Thymus (tissue), 11 donors: ENCODE data around the gene XBP1. TPM values are rescaled to one million over a fixed set of nuclear protein-coding genes. Genes with fewer than 3 reads are reported as not detected.

Experiments
- DNase-seq, 9 donors: peaks; one replicate each; pipeline ENCODE4 v3.0.0-alpha.2; 2013; ENCODE audit warnings: low spot score in 9 of 9, low read depth in 6 of 9, missing footprints in 1 of 9
- H3K27ac ChIP-seq, 2 donors: one replicate each; pipeline ENCODE4 v1.5.1; 2013; ENCODE audit warnings: control low read depth in 1 of 2, low read depth in 1 of 2, low read length in 1 of 2, mild to moderate bottlenecking in 1 of 2, moderate library complexity in 1 of 2
- H3K27me3 ChIP-seq, 2 donors: one replicate each; pipeline ENCODE4 v1.5.1; 2013; ENCODE audit warnings: low read length in 1 of 2; ENCODE audit not compliant: control insufficient read depth in 2 of 2, insufficient read depth in 1 of 2
- H3K36me3 ChIP-seq, 2 donors: one replicate each; pipeline ENCODE4 v1.5.1; 2013; ENCODE audit warnings: low read length in 1 of 2, mild to moderate bottlenecking in 1 of 2, moderate library complexity in 1 of 2; ENCODE audit not compliant: control insufficient read depth in 2 of 2, insufficient read depth in 2 of 2
- H3K4me1 ChIP-seq, 2 donors: one replicate each; pipeline ENCODE4 v1.5.1; 2013; ENCODE audit warnings: low read length in 2 of 2; ENCODE audit not compliant: control insufficient read depth in 2 of 2, insufficient read depth in 2 of 2
- H3K4me3 ChIP-seq, 2 donors: one replicate each; pipeline ENCODE4 v1.5.1; 2013; ENCODE audit warnings: low read length in 2 of 2, control low read depth in 1 of 2, mild to moderate bottlenecking in 1 of 2
- H3K9me3 ChIP-seq, 2 donors: one replicate each; pipeline ENCODE4 v1.5.1; 2013; ENCODE audit warnings: low read length in 1 of 2, mild to moderate bottlenecking in 1 of 2; ENCODE audit not compliant: control insufficient read depth in 2 of 2, insufficient read depth in 1 of 2
- WGBS: extraction: QIAGEN DNeasy Blood & Tissue Kit; methylation state at CpG from one replicate; pipeline ENCODE4 v1.1.7; 2013; 5-methylcytosine and 5-hydroxymethylcytosine counted together
- polyA plus RNA-seq: library from polyadenylated mRNA; stranded (reverse); fragments of 200-250 nt; gene quantifications from one replicate; pipeline ENCODE4 v1.2.3, GENCODE V29; 2013
- total RNA-seq: library from RNA; stranded (reverse); fragments of 120-200 nt; gene quantifications from one replicate; pipeline ENCODE4 v1.2.4, GENCODE V29; 2013
- donor health status: healthy.

The XBP1 gene
- total and polyA plus RNA-seq, 2 donors: 113 to 136 TPM

DNA sequence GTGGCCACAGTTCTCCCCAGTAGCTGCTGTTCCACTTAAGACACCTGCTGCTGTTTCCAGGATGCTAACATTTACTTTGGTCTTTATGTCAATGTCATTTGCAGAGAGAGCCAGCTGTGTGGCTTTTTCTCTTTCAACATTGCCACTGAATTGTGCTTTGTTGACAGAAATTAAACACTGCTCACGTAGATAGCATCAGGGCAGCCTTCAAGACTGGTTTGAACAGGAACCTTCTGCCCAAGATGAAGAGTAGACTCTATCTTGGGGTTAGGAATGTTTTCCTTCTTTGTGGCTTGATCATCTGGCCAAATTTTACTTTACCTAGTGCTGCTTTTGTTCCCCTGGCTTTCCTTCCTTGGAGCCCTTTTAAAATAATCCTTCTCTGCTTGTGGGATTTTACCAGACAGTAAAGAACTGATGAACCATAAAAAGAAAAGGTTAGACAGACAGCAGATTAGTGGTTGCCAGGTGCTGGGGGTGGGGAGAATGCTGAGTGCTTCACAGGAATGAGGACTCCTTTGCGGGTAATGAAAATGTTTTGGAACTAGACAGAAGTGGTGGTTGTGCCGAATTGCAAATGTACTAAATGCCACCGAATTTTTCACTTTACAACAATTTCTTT, 22.7 kb upstream of the XBP1 start:
- Histone ChIP-seq H3K4me3 (peak overlapping the region; percentile 4 to 9), H3K9me3 (peaks cover 1 to 4% of the 10 kb centered on the region in 2 donors), H3K27ac (peak overlapping the region; percentile 92 to 99), H3K27me3 (no peaks in the 10 kb centered on the region), H3K4me1 (peaks cover 58 to 75% of the 10 kb centered on the region in 2 donors), H3K36me3 (no peaks in the 10 kb centered on the region)
- DNase-seq: peak in 8 of 9 donors; percentile 74 to 98 (median 90)
- 1% methylated on average over 4 of the region's 4 CpGs for WGBS

DNA sequence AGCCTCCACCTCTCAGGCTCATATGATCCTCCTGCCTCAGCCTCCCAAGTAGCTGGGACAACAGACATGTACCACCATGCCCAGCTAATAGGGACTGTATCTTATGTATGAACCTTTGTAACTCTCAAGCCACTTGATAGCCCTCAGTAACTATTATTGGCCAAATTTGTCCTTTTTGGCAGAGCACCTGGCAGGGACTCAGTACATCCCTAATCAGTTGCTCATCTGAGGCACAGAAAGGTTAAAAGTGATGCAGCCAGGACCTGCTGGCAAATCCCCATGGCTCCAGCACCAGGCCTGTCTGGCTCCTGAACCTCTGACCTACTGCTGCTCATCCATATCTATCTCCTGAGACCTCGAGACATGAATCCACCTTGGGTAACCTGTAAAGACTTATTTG, 21.1 kb upstream of the XBP1 start:
- WGBS: 96% methylated on average over 1 of the region's 1 CpG
- H3K4me1 ChIP-seq: peaks cover 66 to 87% of the 10 kb centered on the region in 2 donors

DNA sequence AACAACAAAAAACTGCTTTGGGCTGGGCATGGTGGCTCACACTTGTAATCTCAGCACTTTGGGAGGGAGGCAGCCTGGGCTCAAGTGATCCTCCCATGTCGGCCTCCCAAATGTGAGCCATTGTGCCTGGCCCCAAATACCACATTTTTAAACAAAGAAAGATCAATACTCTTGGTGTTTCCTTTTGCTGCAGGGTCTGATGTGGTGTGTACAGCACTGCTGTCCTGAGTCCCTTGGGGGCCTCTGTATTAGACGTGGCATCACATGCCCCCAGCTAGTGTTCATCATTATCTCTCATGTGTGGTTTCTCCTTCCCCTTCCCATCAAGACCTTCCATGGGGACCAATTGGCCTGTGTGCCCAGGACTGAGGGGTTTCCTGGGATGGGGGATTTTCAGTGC, 20.5 kb upstream of the XBP1 start:
- WGBS: 83% methylated on average over 2 of the region's 2 CpGs
- Histone ChIP-seq H3K9me3 (peaks cover 0 to 2% of the 10 kb centered on the region in 2 donors), H3K4me1 (peaks cover 66 to 92% of the 10 kb centered on the region in 2 donors), H3K36me3 (no peaks in the 10 kb centered on the region), H3K4me3 (no peak overlapping the region), H3K27me3 (no peaks in the 10 kb centered on the region), H3K27ac (peak overlapping the region in 1 of 2 donors; percentile 99)
- no peak for DNase-seq

More for the DNA sequence above, 21.1 kb upstream of the XBP1 start:
- DNase-seq: no peak
- no peak overlapping the region for H3K4me3 ChIP-seq
- H3K27me3 ChIP-seq: no peaks in the 10 kb centered on the region
- peaks cover 0 to 2% of the 10 kb centered on the region in 2 donors for H3K9me3 ChIP-seq
- peak overlapping the region; percentile 53 to 99 for H3K27ac ChIP-seq
- H3K36me3 ChIP-seq: no peaks in the 10 kb centered on the region

DNA sequence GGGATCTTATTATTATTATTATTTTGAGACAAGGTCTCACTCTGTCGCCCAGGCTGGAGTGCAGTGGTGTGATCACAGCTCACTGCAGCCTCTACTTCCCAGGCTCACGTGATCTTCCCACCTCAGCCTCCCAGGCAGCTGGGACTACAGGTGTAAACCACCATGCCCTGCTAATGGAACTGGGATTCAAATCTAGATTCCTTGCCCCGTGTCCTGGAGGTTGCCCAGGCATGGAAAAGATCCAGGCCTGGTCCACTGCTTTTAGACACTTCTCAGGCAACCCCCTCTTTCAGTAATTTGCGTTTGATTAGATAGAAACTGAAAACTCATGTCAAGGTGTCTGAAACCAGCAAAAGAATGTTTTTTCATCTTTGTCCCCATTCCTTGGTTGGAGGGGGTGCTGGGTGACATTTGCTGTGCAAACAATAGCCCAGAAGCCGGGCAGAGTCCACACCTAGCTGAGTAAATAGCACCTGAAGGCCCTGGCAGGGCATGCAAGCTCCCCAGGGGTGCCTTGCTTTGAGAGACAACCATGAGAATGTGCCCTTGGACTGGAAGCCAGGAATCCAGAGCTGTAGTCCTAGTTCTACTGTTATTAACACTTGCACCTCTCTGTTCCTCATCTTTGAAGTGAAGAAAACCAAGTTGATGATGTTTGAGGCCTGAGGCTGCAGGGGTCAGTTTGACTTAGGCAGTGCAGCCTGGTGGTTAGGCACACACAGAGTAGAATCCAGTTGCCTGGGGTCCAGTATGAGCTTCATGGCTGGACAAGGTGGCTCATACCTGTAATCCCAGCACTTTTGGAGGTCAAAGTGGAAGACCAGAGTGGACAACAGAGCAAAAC, 19.1 kb upstream of the XBP1 start:
- H3K4me3 ChIP-seq: no peak overlapping the region
- peaks cover 0 to 2% of the 10 kb centered on the region in 2 donors for H3K9me3 ChIP-seq
- no peak for DNase-seq
- no peaks in the 10 kb centered on the region for H3K27me3 ChIP-seq
- WGBS: 74% methylated on average over 5 of the region's 5 CpGs
- H3K4me1 ChIP-seq: peaks cover 73 to 97% of the 10 kb centered on the region in 2 donors
- H3K27ac ChIP-seq: peak overlapping the region; percentile 64 to 90
- H3K36me3 ChIP-seq: no peaks in the 10 kb centered on the region

DNA sequence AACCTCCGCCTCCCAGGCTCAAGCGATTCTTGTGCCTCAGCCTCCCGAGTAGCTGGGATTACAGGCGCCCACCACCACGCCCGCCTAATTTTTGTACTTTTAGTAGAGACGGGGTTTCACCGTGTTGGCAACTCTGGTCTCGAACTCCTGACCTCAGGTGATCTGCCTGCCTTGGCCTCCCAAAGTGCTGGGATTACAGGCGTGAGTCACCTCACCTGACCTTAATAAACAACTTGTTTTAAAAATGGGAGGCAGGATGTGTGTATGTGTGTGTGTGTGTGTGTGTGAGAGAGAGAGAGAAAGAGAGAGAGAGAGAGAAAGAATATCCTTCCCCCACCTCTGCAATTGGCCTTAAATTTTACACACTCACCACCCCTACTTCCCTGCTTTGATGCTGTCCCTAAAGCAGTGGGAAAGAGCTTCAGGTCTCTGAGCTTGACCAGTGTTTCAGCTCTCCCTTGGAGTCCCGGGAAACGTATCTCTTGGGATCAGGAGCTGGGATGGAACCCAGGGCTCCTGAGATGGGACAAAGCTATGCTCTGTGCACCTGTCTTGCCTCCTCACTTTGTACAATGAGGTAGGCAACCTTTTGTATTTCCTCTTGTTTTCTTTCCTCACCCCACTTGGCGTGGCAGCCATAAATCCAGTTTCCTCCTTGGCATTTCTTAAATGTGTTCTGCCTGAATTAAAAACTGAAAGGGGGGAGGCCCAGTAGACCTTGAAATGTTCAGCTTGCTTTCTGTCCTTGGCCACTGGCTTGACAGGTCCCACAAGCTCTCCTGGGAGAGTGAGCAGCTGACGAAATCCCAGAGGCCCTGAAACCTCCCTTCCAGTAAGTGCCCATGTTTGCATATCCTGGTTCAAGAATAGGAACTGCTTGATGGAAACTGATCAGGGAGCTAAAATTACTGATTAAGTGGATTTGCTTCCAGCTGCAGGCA, 17.8 kb upstream of the XBP1 start:
- Histone ChIP-seq H3K27ac (peak overlapping the region; percentile 74 to 90), H3K4me3 (no peak overlapping the region), H3K4me1 (peaks cover 70 to 97% of the 10 kb centered on the region in 2 donors), H3K27me3 (no peaks in the 10 kb centered on the region), H3K9me3 (peaks cover 0 to 2% of the 10 kb centered on the region in 2 donors), H3K36me3 (no peaks in the 10 kb centered on the region)
- 91% methylated on average over 14 of the region's 14 CpGs for WGBS
- DNase-seq: peak in 1 of 9 donors; percentile 57

DNA sequence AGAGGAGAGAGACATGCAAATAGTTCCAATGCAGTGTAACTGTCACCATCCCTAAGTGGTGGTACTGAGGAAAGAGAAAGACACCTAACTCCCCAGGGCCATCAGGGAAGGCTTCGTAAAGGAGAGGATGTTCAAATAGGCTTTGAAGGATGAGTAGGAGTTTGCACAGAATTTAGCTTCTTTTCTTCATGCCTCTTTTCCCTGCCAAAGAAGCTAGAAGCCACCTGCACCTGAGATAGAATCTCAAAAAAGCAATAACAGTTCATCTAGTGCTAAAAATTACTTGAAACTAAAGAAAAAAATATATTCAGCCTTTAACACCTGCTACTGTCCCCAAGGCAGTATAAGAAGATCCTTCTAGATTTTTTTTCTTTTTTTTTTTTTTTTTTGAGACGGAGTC, 16.7 kb upstream of the XBP1 start:
- H3K9me3 ChIP-seq: peaks cover 0 to 2% of the 10 kb centered on the region in 2 donors
- 14% methylated on average over 2 of the region's 2 CpGs for WGBS
- H3K4me3 ChIP-seq: no peak overlapping the region
- H3K4me1 ChIP-seq: peaks cover 61 to 97% of the 10 kb centered on the region in 2 donors
- peak overlapping the region; percentile 1 to 90 for H3K27ac ChIP-seq
- H3K36me3 ChIP-seq: no peaks in the 10 kb centered on the region
- peak in 4 of 9 donors; percentile 47 to 80 (median 58) for DNase-seq
- H3K27me3 ChIP-seq: no peaks in the 10 kb centered on the region

DNA sequence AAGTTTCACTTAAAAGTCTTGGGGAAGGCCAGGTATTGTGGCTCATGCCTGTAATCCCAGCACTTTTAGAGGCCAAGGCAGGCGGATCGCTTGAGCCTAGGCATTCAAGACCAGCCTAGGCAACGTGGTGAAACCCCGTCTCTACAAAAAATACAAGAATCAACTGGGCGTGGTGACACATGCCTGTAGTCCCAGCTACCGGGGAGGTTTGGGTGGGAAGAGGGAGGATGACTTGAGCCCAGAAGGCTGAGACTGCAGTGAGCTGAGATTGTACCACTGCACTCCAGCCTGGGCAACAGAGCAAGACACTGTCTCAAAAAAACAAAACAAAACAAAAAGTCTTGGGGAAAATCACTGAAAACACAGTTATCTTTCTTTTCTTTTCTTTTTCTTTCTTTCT, 15.4 kb upstream of the XBP1 start:
- Histone ChIP-seq H3K4me1 (peaks cover 55 to 97% of the 10 kb centered on the region in 2 donors), H3K9me3 (peaks cover 0 to 2% of the 10 kb centered on the region in 2 donors), H3K4me3 (peak overlapping the region in 1 of 2 donors; percentile 20), H3K27ac (peak overlapping the region in 1 of 2 donors; percentile 91), H3K36me3 (no peaks in the 10 kb centered on the region), H3K27me3 (no peaks in the 10 kb centered on the region)
- 92% methylated on average over 6 of the region's 6 CpGs for WGBS
- no peak for DNase-seq

DNA sequence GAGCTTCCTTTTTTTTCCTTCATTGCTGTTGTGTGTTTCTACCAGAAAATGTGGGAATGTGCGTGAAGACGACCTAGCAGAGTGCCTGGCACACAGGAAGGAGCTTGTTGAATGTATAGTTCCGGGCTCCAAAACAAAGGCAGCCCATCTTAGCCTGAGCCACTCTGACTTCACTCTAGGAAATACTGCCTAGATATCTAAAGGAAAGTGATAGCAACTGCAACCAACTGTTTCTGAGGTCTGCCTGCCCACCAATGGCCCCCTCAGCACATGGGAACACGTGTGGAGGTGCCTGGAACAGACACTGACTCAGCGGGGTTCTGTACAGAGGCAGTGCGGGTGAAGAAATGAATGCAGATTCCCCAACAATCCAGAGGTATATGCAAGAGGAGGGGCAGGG, 14.7 kb upstream of the XBP1 start:
- peak in 2 of 9 donors; percentile 43 to 69 for DNase-seq
- H3K27me3 ChIP-seq: no peaks in the 10 kb centered on the region
- H3K9me3 ChIP-seq: peaks cover 0 to 2% of the 10 kb centered on the region in 2 donors
- H3K27ac ChIP-seq: peak overlapping the region; percentile 19 to 91
- peaks cover 53 to 99% of the 10 kb centered on the region in 2 donors for H3K4me1 ChIP-seq
- H3K4me3 ChIP-seq: peak overlapping the region in 1 of 2 donors; percentile 20
- no peaks in the 10 kb centered on the region for H3K36me3 ChIP-seq
- 25% methylated on average over 6 of the region's 6 CpGs for WGBS
